Measurements from ENCODE around the gene PTPN6.

DNA sequence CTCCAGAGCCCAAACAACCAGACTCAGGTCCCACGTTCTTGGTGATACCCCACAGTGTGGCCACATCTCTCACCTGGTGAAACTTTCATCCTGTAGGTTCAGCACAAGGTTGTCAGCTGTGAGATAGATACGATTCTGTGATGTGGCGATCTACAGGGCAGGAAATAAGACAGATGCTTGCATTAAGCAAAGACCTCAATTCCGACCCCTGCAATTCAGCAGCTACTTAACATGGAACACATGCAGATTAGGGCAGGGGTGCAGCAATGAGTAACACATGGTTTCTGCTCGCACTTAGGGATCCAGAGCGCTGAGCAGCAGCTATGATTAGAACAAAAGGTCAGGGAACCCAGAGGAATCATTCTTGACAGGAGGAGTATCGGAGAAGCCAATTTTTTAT is 15.2 kb downstream of the PTPN6 start:
- no peak for TF ChIP-seq EZH2phosphoT487 (IDR thresholded peaks at IDR 0.05; ENCODE audit: borderline replicate concordance, low read length)
- no peak for TF ChIP-seq EZH2 (IDR thresholded peaks at IDR 0.05; ENCODE audit: low read length, unreplicated experiment)
